Stimulated activated CD4-positive, alpha-beta T cell treated with anti-CD3 and anti-CD28 coated beads, Interleukin-15, amount 100 ng/mL, for 48 hours (primary cell): ENCODE results near the gene TPO.
"Not testable (repeated sequence)": the region's sequence is repeated elsewhere in the genome, so short reads cannot be mapped to it uniquely, and the experiment has no call there.

Experiments
- DNase-seq, 2 donors: peaks; one replicate each; pipeline ENCODE4 v3.0.0-alpha.2; 2020; ENCODE audit warnings: low read depth in 2 of 2

Gene TPO

GRCh38 chr2:1483551-1483950 lies 70.3 kb downstream of the TPO start:
- no peak for DNase-seq

GRCh38 chr2:1484131-1484884 lies 71.0 kb downstream of the TPO start:
- DNase-seq = no peak

GRCh38 chr2:1486670-1487069 lies 73.4 kb downstream of the TPO start:
- no peak for DNase-seq

- DNase-seq = no peak
These were observed 74.5 kb downstream of the TPO start for GRCh38 chr2:1487758-1488157.

- no peak for DNase-seq
These were observed 75.0 kb downstream of the TPO start for GRCh38 chr2:1488181-1488671.

- DNase-seq = no peak
These were observed 75.6 kb downstream of the TPO start for GRCh38 chr2:1488851-1489250.

- no peak for DNase-seq
These were observed 76.2 kb downstream of the TPO start for GRCh38 chr2:1489486-1489885.

- not testable (repeated sequence) for DNase-seq
These were observed 77.1 kb downstream of the TPO start for GRCh38 chr2:1490381-1490780.

GRCh38 chr2:1491751-1492150 lies 78.5 kb downstream of the TPO start:
- DNase-seq = no peak

- DNase-seq = not testable (repeated sequence)
These were observed 79.0 kb downstream of the TPO start for GRCh38 chr2:1492231-1492630.

- DNase-seq = no peak
These were observed 79.6 kb downstream of the TPO start for GRCh38 chr2:1492711-1493430.

GRCh38 chr2:1493431-1494126 lies 80.3 kb downstream of the TPO start:
- DNase-seq = no peak

GRCh38 chr2:1494257-1494656 lies 81.0 kb downstream of the TPO start:
- DNase-seq = no peak

- no peak for DNase-seq
These were observed 81.6 kb downstream of the TPO start for GRCh38 chr2:1494906-1495305.

GRCh38 chr2:1495676-1496358 lies 82.6 kb downstream of the TPO start:
- no peak for DNase-seq

- DNase-seq = no peak
These were observed 83.1 kb downstream of the TPO start for GRCh38 chr2:1496359-1496821.

- DNase-seq = no peak
These were observed 83.9 kb downstream of the TPO start for GRCh38 chr2:1497122-1497611.

- no peak for DNase-seq
These were observed 84.9 kb downstream of the TPO start for GRCh38 chr2:1498176-1498575.

GRCh38 chr2:1499033-1499795 lies 86.0 kb downstream of the TPO start:
- DNase-seq = no peak

GRCh38 chr2:1501038-1501851 lies 88.0 kb downstream of the TPO start:
- DNase-seq = no peak
